Heart right ventricle (tissue), 16 donors: Measurements from ENCODE around the gene PTMS. TPM values are rescaled to one million over a fixed set of nuclear protein-coding genes. Genes with fewer than 3 reads are reported as not detected.

ENCODE experiments used
- ATAC-seq, 8 donors: fragments of 200-7000 bp; cut with Tn5 transposase; one replicate each; pipeline ENCODE4 v1.9.1; 2020; ENCODE audit warnings: mild to moderate bottlenecking in 8 of 8, moderate library complexity in 8 of 8, moderate number of reproducible peaks in 1 of 8
- DNase-seq, 2 donors: peaks; one replicate each; pipeline ENCODE4 v3.0.0-alpha.2; 2020
- H3K27ac ChIP-seq, 10 donors: fragments of 200-600 bp; sonication (generic) in 2 of 10; one replicate each; pipeline versions ENCODE4 v1.5.0 to v1.8.0; 2020 to 2022; ENCODE audit warnings: mild to moderate bottlenecking in 3 of 10
- H3K27me3 ChIP-seq, 7 donors: fragments of 200-600 bp; one replicate each; pipeline ENCODE4 v1.8.0; 2021 to 2022; ENCODE audit warnings: mild to moderate bottlenecking in 2 of 7
- H3K36me3 ChIP-seq, 9 donors: fragments of 200-600 bp; sonication (generic) in 1 of 9; one replicate each; pipeline versions ENCODE4 v1.5.0 to v1.8.0; 2020 to 2022; ENCODE audit warnings: mild to moderate bottlenecking in 2 of 9
- H3K4me1 ChIP-seq, 9 donors: fragments of 200-600 bp; sonication (generic) in 1 of 9; one replicate each; pipeline versions ENCODE4 v1.5.0 to v1.8.0; 2020 to 2022; ENCODE audit warnings: mild to moderate bottlenecking in 4 of 9
- H3K4me3 ChIP-seq, 10 donors: fragments of 200-600 bp; sonication (generic) in 2 of 10; one replicate each; pipeline versions ENCODE4 v1.5.0 to v1.8.0; 2020 to 2022; ENCODE audit warnings: mild to moderate bottlenecking in 7 of 10, moderate library complexity in 2 of 10
- H3K9me3 ChIP-seq, 11 donors: fragments of 200-600 bp in 10 of 11; sonication (generic) in 2 of 11; one replicate each; pipeline versions ENCODE4 v1.5.0 to v1.8.0; 2013 to 2022; ENCODE audit warnings: mild to moderate bottlenecking in 2 of 11, control low read depth in 1 of 11, moderate library complexity in 1 of 11
- WGBS, 2 donors: extraction: QIAGEN DNeasy Blood & Tissue Kit; methylation state at CpG; one replicate each; pipeline ENCODE4 v1.1.7; 2013; ENCODE audit warnings: inconsistent platforms in 1 of 2; 5-methylcytosine and 5-hydroxymethylcytosine counted together
- intact Hi-C, 10 donors: fragments of 100-400 bp; cut with DNase I; formaldehyde crosslinking; loops; one replicate each; pipeline versions ENCODE4 v1.11.1 to v1.14.2; 2022
- polyA plus RNA-seq, 2 donors: library from polyadenylated mRNA; stranded (reverse); fragments of 200-250 nt; gene quantifications; one replicate each; pipeline ENCODE4 v1.2.3, GENCODE V29; 2013
- total RNA-seq, 10 donors: library from RNA; stranded (reverse); fragmentation: NEBNext Ultra II Directional in 3 of 10; extraction: Animal tissue kit (Norgen Biotek cat#: 25700) in 3 of 10; gene quantifications; one replicate each; pipeline versions ENCODE4 v1.2.1 to v1.2.4, GENCODE V29; 2021 to 2023
- TF ChIP-seq, protein P1 (sequence below), 9 donors: fragments of 200-600 bp; sonication (generic) in 2 of 9; IDR thresholded peaks; one replicate each; pipeline versions ENCODE4 v1.5.0 to v1.8.0; 2021 to 2022; ENCODE audit warnings: antibody characterized with exemption in 9 of 9, mild to moderate bottlenecking in 5 of 9, moderate library complexity in 1 of 9
- donor health status: Arrhythmogenic right ventricular cardiomyopathy.
- donor health status: ischemic (EF 13 %, LVEDD 7.1; RV severe dilation, severe dysfunction).
- donor health status: healthy with polysubstance abuse.
- donor health status: DM: no; HTN: yes; CAD: no.
- donor health status: DM: no; HTN: no; CAD: no.
- donor health status: ischemic (EF 25% LVEDD 6.9; RV normal size, moderate dysfunction).
- donor health status: ischemic (EF 25% LVEDD 5.7; RV mildly dilated, moderate dysfunction).
- donor health status: healthy.
- donor health status: DM: yes; HTN: yes; CAD: no.
- donor health status: Ischemic cardiomyopathy.
- donor health status: ischemic (EF 35%, LVEDD 5.7; RV mildly dilated, moderate dysfunction).
- donor health status: nonischemic (EF 11% LVEDD 7.7; RV severe dilation, severe dysfunction).
- donor health status: DM: yes; HTN: yes; CAD: no.
- donor health status: PGD.
- donor health status: ischemic (EF 29% LVEDD 5.4; RV normal size, mild dysfunction).
- donor health status: nonischemic (EF 23%, LVEDD 6.1; RV moderate dilation, normal function).

The PTMS gene
- total and polyA plus RNA-seq, 12 donors = 73.3 to 361 (median 105) TPM

GRCh38 chr12:6790496-6791150 is 24.5 kb downstream of the PTMS start:
- peaks cover 0 to 4% (median 0%) of the 10 kb centered on the region in 7 donors for H3K27me3 ChIP-seq
- intact Hi-C loops = no loop called here
- peak overlapping the region in 1 of 10 donors; percentile 86 for H3K27ac ChIP-seq
- TF ChIP-seq, protein P1, sequence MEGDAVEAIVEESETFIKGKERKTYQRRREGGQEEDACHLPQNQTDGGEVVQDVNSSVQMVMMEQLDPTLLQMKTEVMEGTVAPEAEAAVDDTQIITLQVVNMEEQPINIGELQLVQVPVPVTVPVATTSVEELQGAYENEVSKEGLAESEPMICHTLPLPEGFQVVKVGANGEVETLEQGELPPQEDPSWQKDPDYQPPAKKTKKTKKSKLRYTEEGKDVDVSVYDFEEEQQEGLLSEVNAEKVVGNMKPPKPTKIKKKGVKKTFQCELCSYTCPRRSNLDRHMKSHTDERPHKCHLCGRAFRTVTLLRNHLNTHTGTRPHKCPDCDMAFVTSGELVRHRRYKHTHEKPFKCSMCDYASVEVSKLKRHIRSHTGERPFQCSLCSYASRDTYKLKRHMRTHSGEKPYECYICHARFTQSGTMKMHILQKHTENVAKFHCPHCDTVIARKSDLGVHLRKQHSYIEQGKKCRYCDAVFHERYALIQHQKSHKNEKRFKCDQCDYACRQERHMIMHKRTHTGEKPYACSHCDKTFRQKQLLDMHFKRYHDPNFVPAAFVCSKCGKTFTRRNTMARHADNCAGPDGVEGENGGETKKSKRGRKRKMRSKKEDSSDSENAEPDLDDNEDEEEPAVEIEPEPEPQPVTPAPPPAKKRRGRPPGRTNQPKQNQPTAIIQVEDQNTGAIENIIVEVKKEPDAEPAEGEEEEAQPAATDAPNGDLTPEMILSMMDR (IDR thresholded peaks at IDR 0.05) = no peak
- H3K4me1 ChIP-seq = peaks cover 0 to 38% (median 9%) of the 10 kb centered on the region in 9 donors
- ATAC-seq (no peak), DNase-seq (no peak)
- H3K9me3 ChIP-seq = no peaks in the 10 kb centered on the region
- H3K36me3 ChIP-seq = peaks cover 0 to 14% (median 0%) of the 10 kb centered on the region in 9 donors
- H3K4me3 ChIP-seq = peak overlapping the region in 6 of 10 donors; percentile 2 to 56 (median 42)
- WGBS, 2 donors = 90 to 93% methylated on average over 12 of the region's 12 CpGs

DNA sequence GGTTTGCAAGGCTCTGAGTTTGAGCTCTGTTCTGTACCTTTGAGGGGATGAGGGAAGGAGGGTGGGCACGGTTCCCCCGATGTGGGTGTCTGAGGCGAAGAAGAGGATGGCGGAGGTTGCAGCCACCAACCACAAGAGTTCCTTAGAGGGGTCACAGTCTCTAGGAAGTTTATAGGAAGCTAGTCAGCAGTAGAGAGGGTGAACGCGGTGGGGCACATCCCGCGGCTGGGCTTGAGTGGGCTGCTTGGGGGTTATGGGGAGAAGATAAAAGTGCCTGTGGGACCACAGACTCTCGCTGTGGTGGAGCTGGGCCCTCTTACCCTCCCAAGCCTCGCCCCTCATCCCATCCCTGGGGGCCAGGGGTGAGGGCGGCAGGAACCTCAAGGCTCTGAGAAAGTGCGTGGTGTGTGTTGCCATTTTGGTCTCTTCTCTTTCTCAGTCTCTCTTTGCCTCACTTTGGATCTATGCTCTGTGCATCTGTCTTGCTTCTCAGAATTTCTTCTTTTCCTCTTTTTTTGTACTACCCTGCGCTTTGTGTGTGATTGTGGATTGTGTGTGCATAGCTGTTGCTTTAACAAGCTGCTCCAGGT is 25.9 kb downstream of the PTMS start:
- 80 to 82% methylated on average over 13 of the region's 13 CpGs for WGBS, 2 donors
- peak overlapping the region in 5 of 10 donors; percentile 13 to 56 (median 20) for H3K4me3 ChIP-seq

GRCh38 chr12:6792522-6793201 is 26.5 kb downstream of the PTMS start:
- Histone ChIP-seq H3K27me3 (peaks cover 0 to 4% (median 0%) of the 10 kb centered on the region in 7 donors), H3K9me3 (no peaks in the 10 kb centered on the region), H3K27ac (peak overlapping the region in 3 of 10 donors; percentile 16 to 86 (median 31)), H3K4me1 (peaks cover 0 to 22% (median 0%) of the 10 kb centered on the region in 9 donors), H3K4me3 (peak overlapping the region in 4 of 10 donors; percentile 15 to 56 (median 22)), H3K36me3 (peaks cover 0 to 23% (median 0%) of the 10 kb centered on the region in 9 donors)
- intact Hi-C loops = no loop called here
- TF ChIP-seq, protein P1 (IDR thresholded peaks at IDR 0.05) = no peak
- peak in 1 of 2 donors; percentile 32 for DNase-seq
- ATAC-seq = peak; percentile 41 to 77 (median 62)
- 31 to 33% methylated on average over 12 of the region's 12 CpGs for WGBS, 2 donors

More for the DNA sequence above, 25.9 kb downstream of the PTMS start:
- peak overlapping the region in 3 of 10 donors; percentile 16 to 86 (median 31) for H3K27ac ChIP-seq
- no peak for DNase-seq
- ATAC-seq = no peak
- TF ChIP-seq, protein P1 (IDR thresholded peaks at IDR 0.05) = no peak
- intact Hi-C loops = no loop called here
- peaks cover 0 to 23% (median 0%) of the 10 kb centered on the region in 9 donors for H3K36me3 ChIP-seq
- peaks cover 0 to 4% (median 0%) of the 10 kb centered on the region in 7 donors for H3K27me3 ChIP-seq
- no peaks in the 10 kb centered on the region for H3K9me3 ChIP-seq
- peaks cover 0 to 28% (median 6%) of the 10 kb centered on the region in 9 donors for H3K4me1 ChIP-seq

- ATAC-seq (no peak), DNase-seq (no peak)
- H3K36me3 ChIP-seq = peaks cover 0 to 36% (median 0%) of the 10 kb centered on the region in 9 donors
- no peak overlapping the region for H3K4me3 ChIP-seq
- peaks cover 0 to 4% (median 0%) of the 10 kb centered on the region in 7 donors for H3K27me3 ChIP-seq
- H3K9me3 ChIP-seq = no peaks in the 10 kb centered on the region
- H3K4me1 ChIP-seq = peaks cover 0 to 13% (median 0%) of the 10 kb centered on the region in 9 donors
- TF ChIP-seq, protein P1 (IDR thresholded peaks at IDR 0.05) = no peak
- intact Hi-C loops = no loop called here
- H3K27ac ChIP-seq = no peak overlapping the region
- WGBS, 2 donors = 53 to 72% methylated on average over 2 of the region's 2 CpGs
Observed at GRCh38 chr12:6795088-6795487, 28.9 kb downstream of the PTMS start.
